Hindlimb muscle (tissue), 1 donor: ENCODE measurements around the gene TBC1D19. TPM values are rescaled to one million over a fixed set of nuclear protein-coding genes. Genes with fewer than 3 reads are reported as not detected.
"Not testable (repeated sequence)": the region's sequence is repeated elsewhere in the genome, so short reads cannot be mapped to it uniquely, and the experiment has no call there.

ENCODE experiments used
- DNase-seq: peaks from one replicate; pipeline ENCODE4 v3.0.0-alpha.2; 2013
- polyA plus RNA-seq: library from polyadenylated mRNA; unstranded; fragments of 120-200 nt; gene quantifications from one replicate; pipeline ENCODE4 v1.2.1, GENCODE V29; 2013; ENCODE audit not compliant: insufficient read length

Gene TBC1D19
- polyA plus RNA-seq, 1 donor: 11.9 TPM

DNA sequence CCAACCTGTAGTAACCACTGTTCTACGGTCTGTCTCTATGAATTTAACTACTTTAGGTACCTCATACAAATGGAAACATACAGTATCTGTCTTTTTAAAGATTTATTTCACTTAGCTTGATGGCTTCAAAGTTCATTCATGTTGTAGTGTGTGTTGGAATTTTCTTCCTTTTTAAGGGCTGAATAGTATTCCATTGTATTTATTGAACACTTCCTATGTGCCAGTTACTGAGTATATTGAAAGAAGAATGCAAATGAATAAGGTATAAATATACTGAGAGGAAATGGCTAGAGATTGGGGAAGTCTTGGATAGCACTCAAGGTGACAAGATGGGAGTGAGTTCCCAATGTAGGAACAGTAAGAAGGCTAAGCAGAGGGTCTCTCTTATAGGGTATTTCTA is 17.3 kb downstream of the TBC1D19 start:
- DNase-seq: no peak

DNA sequence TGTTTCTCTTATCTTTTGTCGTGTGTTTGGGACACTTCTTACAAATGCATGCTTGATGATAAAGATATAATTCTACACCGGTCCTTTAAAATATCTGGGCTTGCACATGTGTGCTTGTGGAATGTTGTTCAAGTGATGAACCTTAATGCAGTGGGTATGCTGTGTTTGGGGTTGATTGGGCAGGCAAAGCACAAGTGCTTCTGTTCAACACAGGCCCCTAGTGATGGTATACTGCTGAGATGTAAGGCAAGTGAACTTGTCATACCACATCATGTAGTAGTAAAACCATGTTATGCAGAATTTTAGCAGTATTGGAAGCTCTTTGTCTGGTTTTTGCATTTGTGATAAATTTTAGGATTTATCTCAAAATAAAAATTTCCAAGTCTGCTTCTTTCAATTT is 23.9 kb downstream of the TBC1D19 start:
- DNase-seq: no peak

DNA sequence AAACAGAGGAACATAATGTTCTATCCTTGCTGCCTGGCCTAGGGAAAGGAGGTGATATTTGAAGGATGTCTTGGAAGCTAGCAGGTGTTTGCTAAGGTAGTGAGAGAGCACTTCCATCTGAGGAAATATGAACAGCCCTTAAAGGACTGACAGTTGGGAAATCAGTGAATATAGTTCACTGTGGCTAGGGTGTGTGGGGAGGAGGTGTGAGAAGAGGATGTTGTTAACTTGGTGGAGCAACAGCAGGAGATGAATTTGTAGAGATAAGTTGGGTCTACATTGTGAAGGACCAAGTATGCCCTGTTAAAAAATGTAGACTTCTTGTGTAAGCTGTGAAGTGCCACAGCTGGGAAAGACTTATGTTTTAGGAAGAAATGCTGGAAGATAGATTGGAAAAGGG is 25.5 kb downstream of the TBC1D19 start:
- no peak for DNase-seq

DNA sequence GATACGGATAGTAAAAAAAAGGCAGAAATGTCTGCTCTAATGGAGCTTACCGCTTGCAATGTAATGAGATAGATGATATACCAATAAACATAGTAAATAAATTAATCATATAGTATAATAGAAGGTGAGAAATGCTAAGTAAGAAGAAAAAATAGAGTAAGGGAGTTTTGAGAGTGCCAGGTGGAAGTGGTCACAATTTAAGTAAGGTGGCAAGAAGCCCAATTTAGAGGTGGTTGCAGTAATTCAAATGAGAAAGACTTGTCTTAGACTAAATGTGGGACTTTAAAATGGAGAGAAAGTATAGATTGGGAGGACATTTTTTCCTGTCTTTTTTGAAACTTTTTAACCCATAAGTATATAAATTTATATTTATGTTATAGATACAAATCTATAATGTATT is 26.0 kb downstream of the TBC1D19 start:
- DNase-seq: no peak

DNA sequence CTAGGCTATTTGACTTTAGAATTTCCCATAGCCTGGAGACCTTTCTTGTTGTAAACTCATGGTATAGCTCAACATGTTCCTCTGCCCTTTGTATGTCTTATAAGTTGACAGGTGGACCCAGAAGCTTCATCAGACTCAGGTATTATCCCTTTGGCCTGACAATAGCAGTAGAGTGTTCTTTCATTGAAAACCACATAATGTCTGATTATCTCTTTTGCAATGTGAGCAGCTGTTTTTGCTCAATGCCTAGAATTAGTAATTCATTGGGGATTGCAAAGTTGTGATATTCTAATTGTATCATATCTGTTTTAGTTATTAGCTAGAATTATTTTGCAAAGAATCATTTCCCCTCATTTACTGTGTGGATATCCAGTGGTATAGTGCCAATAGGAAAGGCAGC is 27.5 kb downstream of the TBC1D19 start:
- no peak for DNase-seq

DNA sequence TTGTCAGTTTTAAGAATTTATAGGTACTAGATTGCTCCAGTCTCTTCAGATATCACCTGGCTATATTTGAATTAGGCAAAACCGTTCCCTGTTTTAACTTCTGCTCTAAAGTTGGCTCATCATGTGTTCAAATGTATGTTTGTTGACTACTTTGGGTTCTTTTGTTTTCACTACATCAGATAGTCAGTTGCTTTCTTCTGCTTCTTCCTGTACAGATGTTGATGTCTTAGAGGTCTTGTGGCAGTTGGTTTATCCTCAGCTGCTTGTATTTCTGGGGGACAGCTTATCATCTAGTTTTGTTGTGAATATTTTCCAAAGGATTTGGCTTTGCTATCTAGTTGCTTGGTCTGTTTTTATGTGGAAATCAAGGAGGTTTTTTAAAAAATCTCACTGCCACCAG is 28.0 kb downstream of the TBC1D19 start:
- no peak for DNase-seq

DNA sequence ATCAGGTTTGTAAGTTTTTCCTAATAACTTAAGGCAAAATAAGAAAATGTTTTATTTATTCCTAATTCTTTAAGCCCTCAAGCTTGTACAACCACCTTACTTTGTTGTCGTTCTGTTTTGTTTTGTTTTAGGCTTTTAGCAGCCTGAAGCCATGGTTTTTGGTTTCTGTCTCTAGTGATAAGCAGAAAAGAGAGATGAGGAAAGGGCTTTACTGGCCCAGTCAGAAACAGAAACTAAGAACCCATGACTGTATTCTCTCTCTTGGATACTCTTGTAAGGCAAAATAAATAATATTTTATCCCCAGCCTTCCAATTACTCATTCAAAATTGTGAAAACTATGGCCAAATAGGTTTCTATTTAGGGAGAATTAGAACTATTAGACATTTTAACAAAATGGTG is 29.4 kb downstream of the TBC1D19 start:
- no peak for DNase-seq

DNA sequence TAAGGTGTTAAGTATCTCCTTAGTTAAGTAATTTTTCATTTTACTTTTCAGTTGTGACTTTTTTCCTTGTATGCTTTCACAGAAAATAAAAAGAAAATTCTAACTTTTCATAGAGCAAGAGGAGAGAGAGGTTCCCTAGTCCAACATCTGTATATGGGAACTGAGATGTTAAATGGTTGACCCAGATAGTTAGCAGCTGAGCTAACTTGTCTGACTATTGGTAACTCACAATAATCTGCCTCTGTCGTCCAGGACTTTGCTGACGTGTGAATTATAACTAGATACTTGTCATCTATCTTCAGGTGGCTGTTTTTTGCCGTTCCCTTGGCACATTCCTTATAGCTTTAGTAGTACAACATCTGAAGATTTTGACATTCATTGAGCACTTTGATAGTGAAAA is 29.9 kb downstream of the TBC1D19 start:
- no peak for DNase-seq

DNA sequence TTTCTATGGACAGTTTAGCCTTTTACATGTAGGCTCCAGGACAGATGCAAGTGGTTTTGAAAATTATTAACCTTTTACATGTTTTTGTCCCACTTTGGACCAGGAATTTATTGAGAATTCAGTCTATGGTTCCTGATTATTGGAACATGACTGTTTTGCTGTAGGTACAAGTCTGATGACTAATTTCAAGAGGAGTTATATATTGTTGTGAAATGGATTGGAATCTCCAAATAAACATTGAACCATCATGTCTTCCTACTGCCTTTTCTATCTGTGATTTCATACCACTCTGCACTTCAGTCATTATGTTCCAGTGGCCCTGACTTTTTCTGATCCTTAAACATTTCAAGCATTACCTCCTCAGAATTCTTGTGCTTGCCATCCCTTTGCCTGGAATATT is 35.9 kb downstream of the TBC1D19 start:
- no peak for DNase-seq

DNA sequence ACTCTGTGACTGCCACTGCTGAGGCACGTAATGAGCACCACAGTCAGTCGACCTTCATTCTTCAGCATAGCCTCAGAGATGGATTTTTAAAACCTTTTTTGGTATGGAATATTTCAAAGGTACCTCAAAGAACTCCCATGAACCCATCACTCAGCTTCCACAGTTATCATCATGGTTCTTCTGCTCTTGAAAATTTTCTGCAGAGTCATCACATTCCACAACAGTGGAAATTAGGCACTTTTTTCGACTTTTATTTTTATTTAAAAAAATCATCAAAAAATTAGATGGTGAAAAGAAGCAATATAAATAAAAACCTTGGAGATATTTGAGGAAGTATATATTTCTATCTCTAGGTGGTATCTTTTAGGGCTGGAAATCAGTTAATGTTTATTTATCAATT is 37.5 kb downstream of the TBC1D19 start:
- DNase-seq: no peak

DNA sequence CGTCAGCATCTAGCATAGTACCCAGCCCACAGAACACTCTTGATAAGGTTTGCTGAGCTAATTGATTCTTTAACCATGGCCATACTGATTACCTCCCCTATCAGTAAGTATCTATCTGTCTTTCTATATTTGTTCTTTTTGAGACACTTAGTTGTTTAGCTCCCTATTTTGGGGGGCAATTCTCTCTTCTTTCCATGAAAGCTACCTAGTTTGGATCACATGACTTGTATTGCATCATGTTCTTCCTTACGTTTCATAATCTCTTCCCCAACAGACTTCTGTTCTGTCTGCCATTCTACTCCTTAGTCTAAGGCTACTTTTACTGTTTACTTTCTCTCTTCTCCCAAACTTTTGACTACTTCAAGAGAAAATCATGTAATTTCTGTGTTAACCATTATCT is 39.0 kb downstream of the TBC1D19 start:
- no peak for DNase-seq

DNA sequence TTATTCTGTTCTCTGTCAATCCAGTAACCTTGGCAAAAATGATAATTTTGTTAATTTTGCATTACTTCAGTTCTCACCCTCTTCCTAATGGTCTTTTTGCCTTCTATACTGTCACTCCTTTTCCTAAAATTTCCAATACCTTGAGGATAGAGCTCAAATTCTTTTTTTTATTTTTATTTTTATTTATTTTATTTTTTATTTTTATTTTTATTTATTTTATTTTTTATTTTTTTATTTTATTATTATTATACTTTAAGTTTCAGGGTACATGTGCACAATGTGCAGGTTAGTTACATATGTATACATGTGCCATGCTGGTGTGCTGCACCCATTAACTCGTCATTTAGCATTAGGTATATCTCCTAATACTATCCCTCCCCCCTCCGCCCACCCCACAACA is 42.8 kb downstream of the TBC1D19 start:
- DNase-seq: not testable (repeated sequence)

DNA sequence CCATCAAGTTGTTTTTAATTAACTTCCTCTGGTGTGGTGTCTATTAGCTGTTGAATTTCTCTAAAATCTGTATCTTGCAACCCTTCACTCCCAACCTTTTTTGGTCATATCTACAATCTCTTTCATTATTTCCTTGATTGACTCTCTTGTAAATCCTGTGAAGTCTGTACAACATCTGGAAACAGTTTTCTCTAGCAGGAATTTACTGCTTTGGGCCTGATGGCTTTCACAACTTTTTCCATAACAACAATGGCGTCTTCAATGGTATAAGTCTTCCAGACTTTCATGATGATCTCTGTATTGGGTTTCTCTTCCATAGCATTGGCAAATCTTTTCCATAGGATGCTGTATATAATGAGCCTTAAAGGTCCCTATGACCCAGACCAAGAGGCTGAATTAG is 49.0 kb downstream of the TBC1D19 start:
- DNase-seq: no peak

DNA sequence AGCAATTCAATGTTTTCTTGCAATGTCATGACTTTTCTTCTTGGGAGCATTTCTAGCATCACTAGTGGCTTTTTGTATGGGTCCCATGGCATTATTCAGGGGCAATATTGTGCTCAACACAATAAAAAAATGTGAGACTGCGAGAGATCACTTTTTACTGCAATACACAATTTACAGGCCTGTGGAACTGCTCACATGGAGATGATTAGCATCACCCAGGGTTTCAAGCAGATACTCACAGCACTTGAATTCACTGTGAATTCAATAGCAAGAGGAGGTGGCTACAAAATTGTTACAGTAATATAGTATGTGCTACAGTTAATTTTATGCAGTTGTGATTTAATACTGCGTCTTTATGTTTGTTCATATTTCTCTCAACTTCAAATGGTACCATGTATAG is 50.4 kb downstream of the TBC1D19 start:
- DNase-seq: no peak

DNA sequence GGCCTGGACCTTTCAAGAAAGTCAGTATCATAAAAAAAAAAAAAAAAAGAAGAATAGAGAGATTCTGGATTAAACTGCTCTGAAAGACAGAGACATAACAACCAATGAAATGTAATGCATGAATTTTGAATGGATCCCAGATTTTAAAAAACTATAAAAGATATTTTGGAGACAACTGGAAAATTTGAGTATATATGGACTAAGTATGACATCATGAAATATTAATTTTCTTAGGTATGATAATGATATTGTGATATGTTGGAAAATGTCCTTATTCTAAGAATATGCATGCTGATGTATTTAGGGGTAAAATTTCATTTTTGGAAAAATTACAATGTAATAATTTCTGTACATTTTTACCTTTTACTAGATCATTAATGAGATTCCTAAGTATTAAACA is 52.6 kb downstream of the TBC1D19 start:
- no peak for DNase-seq

DNA sequence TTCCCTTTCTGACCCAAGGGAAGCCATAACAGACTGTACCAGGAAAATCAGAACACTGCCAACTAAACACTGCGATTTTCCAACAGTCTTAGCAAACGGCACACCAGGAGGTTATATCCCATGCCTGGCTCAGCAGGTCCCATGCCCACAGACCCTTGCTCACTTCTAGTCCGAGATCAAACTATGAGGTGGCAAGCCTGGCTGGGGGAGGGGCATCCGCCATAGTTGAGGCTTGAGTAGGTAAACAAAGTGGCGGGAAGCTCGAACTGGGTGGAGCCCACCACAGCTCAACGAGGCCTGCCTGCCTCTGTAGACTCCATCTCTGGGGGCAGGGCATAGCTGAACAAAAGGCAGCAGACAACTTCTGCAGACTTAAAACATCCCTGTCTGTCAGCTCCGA is 56.8 kb downstream of the TBC1D19 start:
- not testable (repeated sequence) for DNase-seq

DNA sequence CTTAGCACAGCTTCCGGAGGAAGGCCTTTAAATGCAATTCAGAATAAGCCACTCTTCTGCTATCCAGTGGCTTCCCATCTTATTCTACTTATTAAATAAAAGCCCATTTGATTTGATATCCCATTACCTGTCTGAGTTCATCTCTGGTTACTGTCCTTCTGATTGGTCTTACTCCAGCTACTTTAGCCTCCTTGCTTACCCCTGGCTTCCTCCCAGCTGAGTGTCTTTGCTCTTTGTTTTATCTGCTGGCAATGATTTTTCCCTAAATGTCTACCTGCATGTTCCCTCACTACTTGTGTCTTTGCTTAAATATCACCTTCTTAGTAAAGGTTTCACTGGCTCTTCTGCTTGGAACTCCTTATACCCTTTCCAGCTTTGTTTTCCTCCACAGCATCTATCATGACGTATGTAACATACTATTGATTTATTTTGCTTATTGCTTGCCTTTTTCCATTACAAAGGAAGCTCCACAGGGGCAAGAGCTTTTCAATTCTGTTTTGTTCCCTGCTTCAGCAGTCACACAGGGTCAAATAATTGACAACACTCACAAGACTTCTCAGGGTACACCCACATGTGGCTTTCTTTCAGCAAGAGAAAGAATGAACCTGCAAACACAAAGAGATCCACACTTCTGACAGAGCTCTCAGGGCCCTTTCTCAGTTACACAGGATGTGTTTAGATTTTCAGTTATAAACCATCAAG is 63.8 kb downstream of the TBC1D19 start:
- no peak for DNase-seq

DNA sequence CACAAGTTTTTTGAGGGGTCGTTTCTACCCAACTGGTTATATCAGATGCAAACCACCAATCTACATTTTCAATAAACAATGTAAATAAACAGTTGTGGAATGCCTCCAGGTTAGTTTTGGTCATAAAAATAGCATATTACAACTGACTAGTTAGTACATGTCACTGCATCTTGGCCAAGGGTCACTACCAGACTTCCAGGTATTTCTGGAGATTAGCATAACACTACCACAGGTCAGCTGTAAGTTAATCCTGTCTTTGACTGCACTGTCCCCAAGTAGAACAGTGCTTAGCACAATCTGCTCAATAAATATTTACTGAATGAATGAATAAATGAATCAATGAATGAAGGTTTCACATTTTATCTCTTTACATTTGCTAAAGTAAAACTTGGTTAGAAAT is 64.4 kb downstream of the TBC1D19 start:
- DNase-seq: no peak

DNA sequence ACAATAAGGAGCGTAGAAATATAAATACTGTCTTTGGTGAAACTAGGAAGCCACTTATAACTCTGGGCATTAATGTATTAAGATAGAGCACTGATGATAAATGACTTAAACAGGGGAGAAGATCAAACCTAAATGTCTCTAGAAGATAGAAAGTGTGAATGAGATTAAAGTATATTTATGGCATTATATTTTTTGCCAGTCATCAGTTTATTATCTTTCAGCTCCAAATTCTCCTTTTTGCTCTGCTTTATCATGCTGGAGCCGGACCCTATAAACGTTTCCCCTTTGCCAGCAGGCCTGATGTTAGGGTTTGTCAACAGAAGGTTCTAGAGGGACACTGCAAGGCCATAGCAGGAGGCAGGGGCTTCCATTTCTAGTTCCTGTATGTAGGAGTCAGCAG is 76.4 kb downstream of the TBC1D19 start:
- DNase-seq: no peak

DNA sequence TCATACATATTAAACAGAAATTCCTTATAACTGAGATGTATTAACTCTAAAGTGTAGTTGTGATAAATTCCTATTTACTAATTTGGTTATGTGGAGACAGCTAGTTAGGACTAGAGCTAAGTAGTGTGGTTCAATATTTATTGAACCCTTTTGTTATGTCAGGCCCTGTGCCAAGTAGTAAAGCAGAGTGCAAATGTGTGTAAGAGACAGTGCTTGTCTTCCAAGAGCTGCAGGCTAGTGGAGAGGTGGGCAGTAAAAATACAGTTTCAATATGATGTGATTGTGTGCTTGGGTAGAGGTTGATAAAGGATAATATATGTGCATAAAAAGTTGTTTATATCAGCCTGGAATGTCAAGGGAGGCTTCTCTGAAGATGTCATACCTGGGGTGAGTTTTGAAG is 80.0 kb downstream of the TBC1D19 start:
- DNase-seq: no peak

DNA sequence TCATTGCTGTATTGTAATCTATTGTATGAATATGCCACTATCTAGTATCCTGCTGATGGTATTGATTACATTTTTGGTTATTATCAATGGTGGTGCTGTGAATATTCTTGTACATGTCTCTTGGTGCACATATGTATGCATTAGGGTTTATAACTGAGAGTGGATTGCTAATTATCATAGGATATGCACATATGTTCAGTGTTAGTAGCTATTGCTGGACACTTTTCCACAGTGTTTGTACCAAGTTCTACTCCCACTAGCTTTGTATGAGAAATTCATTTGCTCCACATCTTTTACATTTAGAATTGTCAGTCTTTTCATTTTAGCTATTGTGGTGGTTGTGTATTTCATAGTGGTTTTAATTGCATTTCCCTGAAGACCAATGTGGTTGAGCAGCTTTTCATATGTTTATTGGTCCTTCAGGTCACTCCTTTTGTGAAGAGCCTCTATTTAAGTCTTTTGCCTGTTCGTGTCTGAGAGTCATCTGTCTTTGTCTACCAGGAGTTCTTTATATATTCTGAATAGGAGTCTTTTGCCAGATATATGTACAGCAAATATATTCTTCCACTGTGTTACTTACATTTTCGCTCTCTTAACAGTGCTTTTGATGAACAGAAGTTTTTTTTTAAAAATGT is 87.1 kb downstream of the TBC1D19 start:
- DNase-seq: no peak

DNA sequence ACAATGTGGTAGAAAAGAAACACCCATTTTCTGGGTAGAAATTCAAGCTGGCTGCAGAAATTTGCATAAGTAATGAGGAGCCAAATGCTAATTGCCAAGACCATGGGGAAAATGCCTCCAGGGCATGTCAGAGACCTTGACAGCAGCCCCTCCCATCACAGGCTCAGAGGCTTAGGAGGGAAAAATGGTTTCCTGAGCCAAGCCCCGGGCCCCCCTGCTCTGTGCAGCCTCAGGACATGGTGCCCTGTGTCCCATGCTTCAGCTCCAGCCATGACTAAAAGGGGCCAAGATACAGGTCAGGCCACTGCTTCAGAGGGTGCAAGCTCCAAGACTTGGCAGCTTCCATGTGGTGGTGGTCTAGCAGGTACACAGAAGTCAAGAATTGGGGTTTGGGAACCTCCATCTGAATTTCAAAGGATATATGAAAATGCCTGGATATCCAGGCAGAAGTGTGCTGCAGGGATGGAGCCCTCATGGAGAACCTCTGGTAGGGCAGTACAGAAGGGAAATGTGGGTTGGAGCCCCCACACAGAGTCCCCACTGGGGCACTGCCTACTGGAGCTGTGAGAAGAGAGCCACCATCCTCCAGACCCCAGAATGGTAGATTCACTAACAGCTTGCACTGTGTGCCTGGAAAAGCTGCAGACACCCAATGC is 95.3 kb downstream of the TBC1D19 start:
- peak; percentile 0 for DNase-seq

DNA sequence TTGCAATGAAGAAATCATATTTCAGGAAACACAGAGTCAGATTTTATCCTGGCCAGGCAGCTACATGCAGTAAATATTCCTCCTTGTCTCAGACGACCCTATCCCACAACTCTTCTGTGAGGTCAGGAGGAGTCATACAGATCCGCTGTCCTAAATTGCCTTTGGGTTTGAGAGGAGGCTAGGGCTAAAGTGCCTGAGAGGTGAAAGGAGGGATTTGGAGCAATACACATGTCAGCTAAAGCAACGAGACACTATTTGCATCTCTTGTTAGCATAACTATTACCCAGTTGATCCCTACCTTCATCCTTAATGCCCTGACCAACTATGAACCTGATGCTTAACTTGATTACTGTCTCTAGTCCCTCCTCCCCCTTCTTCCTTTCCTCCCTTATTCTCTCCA is 98.6 kb downstream of the TBC1D19 start:
- DNase-seq: no peak

DNA sequence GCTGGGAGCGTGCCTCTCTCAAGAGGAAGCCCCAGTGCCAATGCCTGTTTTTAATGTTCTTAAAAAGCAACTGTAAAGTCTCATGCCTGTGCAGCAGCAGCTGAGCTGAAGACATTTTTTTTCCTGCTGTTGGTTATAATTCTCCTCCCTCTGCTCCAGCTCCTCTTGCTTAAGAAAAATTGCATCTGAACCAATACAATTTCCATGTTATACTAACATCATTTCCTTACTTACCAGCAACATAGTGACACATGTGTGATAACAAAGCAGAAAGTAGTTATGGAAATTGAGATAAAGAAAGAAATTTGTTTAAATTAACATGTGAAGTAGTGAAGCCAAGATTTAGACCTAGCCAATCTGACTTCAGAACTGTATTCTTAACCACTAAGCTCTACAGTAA is 101.4 kb downstream of the TBC1D19 start:
- no peak for DNase-seq
